ENCODE results near the gene NME3. TPM values are rescaled to one million over a fixed set of nuclear protein-coding genes. Genes with fewer than 3 reads are reported as not detected.

Gene NME3
- total and polyA plus RNA-seq, 9 of the 15 experiments (the other 6 are each of a cell fraction or from before 2014, with no cell fraction given), result 0.68 to 76.3 (median 11.5) TPM

- TF ChIP-seq, protein P1, sequence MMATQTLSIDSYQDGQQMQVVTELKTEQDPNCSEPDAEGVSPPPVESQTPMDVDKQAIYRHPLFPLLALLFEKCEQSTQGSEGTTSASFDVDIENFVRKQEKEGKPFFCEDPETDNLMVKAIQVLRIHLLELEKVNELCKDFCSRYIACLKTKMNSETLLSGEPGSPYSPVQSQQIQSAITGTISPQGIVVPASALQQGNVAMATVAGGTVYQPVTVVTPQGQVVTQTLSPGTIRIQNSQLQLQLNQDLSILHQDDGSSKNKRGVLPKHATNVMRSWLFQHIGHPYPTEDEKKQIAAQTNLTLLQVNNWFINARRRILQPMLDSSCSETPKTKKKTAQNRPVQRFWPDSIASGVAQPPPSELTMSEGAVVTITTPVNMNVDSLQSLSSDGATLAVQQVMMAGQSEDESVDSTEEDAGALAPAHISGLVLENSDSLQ (IDR thresholded peaks at IDR 0.05), result no peak
- TF ChIP-seq CGGBP1 (CRISPR knock-in tag; IDR thresholded peaks at IDR 0.05) (no peak), FIP1L1 (IDR thresholded peaks at IDR 0.05; ENCODE audit: low read depth, low read length, poor library complexity, severe bottlenecking) (no peak), KLF10 (CRISPR knock-in tag; IDR thresholded peaks at IDR 0.05) (no peak), NR2F6 (CRISPR knock-in tag; IDR thresholded peaks at IDR 0.05) (no peak), RNF219 (CRISPR knock-in tag; IDR thresholded peaks at IDR 0.05) (no peak), MTA2 (IDR thresholded peaks at IDR 0.05; ENCODE audit: low read depth) (no peak), L3MBTL2 (IDR thresholded peaks at IDR 0.05) (peak; percentile 95), GABPB1 (CRISPR knock-in tag; IDR thresholded peaks at IDR 0.05) (peak; percentile 24; the same call in 1 of the 2 replicates), MECOM (CRISPR knock-in tag; IDR thresholded peaks at IDR 0.05) (no peak), RAD21 (CRISPR knock-in tag; conservative IDR thresholded peaks at IDR 0.05 in 1 of 2, IDR thresholded peaks at IDR 0.05 in 1 of 2) (peak in 1 of 2 experiments; percentile 45; a peak in 2 of 4 replicates)
- TF ChIP-seq, protein P2, sequence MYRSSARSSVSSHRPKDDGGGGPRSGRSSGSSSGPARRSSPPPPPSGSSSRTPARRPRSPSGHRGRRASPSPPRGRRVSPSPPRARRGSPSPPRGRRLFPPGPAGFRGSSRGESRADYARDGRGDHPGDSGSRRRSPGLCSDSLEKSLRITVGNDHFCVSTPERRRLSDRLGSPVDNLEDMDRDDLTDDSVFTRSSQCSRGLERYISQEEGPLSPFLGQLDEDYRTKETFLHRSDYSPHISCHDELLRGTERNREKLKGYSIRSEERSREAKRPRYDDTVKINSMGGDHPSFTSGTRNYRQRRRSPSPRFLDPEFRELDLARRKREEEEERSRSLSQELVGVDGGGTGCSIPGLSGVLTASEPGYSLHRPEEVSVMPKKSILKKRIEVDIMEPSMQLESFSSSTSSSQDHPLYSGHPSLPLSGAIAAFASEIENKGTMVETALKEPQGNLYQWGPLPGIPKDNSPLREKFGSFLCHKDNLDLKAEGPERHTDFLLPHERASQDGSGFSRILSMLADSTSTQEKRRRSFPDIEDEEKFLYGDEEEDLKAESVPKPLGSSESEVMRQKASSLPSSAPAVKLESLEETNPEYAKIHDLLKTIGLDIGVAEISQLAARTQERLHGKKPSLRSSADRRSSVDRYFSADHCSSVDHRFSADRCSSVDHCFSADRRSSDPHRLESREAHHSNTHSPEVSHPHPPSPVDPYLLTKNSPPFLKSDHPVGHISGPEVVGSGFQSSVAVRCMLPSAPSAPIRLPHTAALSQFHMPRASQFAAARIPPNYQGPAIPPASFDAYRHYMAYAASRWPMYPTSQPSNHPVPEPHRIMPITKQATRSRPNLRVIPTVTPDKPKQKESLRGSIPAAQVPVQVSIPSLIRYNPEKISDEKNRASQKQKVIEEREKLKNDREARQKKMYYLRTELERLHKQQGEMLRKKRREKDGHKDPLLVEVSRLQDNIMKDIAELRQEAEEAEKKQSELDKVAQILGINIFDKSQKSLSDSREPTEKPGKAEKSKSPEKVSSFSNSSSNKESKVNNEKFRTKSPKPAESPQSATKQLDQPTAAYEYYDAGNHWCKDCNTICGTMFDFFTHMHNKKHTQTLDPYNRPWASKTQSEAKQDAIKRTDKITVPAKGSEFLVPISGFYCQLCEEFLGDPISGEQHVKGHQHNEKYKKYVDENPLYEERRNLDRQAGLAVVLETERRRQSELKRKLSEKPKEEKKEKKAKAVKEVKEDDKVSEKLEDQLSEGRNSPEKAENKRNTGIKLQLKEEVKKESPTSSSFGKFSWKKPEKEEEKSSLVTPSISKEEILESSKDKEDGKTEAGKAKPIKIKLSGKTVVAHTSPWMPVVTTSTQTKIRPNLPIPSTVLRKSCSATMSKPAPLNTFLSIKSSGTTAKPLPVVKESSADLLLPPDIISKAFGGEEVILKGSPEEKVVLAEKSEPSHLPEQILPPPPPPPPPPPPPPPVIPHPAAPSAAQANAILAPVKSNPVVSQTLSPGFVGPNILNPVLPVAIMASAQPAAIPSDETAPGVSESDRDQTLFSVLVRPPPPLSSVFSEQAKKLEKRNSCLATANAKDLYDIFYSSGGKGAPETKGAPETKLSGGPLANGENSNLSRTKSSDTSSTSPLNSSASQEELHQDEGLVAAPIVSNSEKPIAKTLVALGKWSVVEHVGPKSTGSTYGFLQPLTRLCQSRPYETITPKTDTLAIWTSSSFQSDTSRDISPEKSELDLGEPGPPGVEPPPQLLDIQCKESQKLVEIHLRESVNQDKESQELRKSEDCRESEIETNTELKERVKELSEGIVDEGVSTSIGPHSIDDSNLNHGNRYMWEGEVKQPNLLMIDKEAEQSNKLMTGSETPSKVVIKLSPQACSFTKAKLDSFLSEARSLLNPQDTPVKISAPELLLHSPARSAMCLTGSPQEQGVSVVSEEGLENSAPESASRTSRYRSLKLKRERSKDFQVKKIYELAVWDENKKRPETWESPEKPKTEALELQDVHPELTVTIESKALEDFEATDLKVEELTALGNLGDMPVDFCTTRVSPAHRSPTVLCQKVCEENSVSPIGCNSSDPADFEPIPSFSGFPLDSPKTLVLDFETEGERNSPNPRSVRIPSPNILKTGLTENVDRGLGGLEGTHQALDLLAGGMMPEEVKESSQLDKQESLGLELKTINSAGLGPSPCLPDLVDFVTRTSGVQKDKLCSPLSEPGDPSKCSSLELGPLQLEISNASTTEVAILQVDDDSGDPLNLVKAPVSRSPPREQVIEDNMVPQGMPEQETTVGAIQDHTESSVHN (IDR thresholded peaks at IDR 0.05; ENCODE audit: borderline replicate concordance in 1 of 2, low read depth in 1 of 2), result no peak
Observed at GRCh38 chr16:1763521-1764511, 7.5 kb downstream of the NME3 start (continued).
